Measurements from ENCODE around the gene SLC6A11. TPM values are rescaled to one million over a fixed set of nuclear protein-coding genes. Genes with fewer than 3 reads are reported as not detected.

Gene SLC6A11
- total and polyA plus RNA-seq, 2 donors (not counting 3 experiments of a cell fraction or from before 2014, with no cell fraction given), result not detected

- no peak for DNase-seq (ENCODE audit: low read depth, low spot score)
- Histone ChIP-seq H3K4me1 (ENCODE audit: control insufficient read depth, extremely low read depth, insufficient read depth, low read length) (no peaks in the 10 kb centered on the region), H3K27me3 (ENCODE audit: control insufficient read depth in 2 of 2, insufficient read depth in 2 of 2, low read length in 2 of 2) (no peaks in the 10 kb centered on the region), H3K79me2 (ENCODE audit: control insufficient read depth, insufficient read depth, low read length) (no peaks in the 10 kb centered on the region), H2AFZ (ENCODE audit: low read depth, low read length) (no peak overlapping the region), H4K20me1 (replicated peaks; ENCODE audit: control insufficient read depth, extremely low read depth, insufficient read depth, low read length) (no peaks in the 10 kb centered on the region), H3K9ac (replicated peaks; ENCODE audit: extremely low read depth, insufficient read depth, low read length) (no peak overlapping the region), H3K36me3 (ENCODE audit: control insufficient read depth in 2 of 2, extremely low read depth in 1 of 2, insufficient read depth in 2 of 2, low read length in 2 of 2) (no peaks in the 10 kb centered on the region), H3K4me2 (ENCODE audit: insufficient read depth, low read length) (no peak overlapping the region), H3K9me3 (replicated peaks; ENCODE audit: control insufficient read depth, insufficient read depth, low read length) (no peaks in the 10 kb centered on the region), H3K4me3 (replicated peaks in 1 of 3; ENCODE audit: insufficient read depth in 1 of 3, low read depth in 1 of 3, low read length in 3 of 3) (no peak overlapping the region), H3K9me1 (replicated peaks; ENCODE audit: control insufficient read depth, extremely low read depth, insufficient read depth, low read length) (no peaks in the 10 kb centered on the region), H3K27ac (ENCODE audit: insufficient read depth, low read depth, low read length) (no peak overlapping the region)
- TF ChIP-seq CTCF (IDR thresholded peaks at IDR 0.05; ENCODE audit: extremely low read depth in 1 of 2, insufficient read depth in 1 of 2, low read depth in 1 of 2, low read length in 2 of 2) (no peak), JUN (IDR thresholded peaks at IDR 0.05; ENCODE audit: borderline replicate concordance, insufficient read depth, insufficient read length, low read depth) (no peak), MYC (IDR thresholded peaks at IDR 0.05; ENCODE audit: low read depth, low read length) (no peak)
- ChIA-PET CTCF (no interaction called here), POLR2A (no interaction called here)
- no peak for FAIRE-seq
- no TSS peak for BruUV-seq (replicated peaks)
- dilution Hi-C loops (cut with MboI; ENCODE audit: extremely low pct_ligation_motif_present, low sequenced_read_pairs) (no loop called here), intact Hi-C loops (cut with micrococcal nuclease) (no loop called here)
Observed at GRCh38 chr3:10907262-10907661, 91.2 kb downstream of the SLC6A11 start.

- no peak overlapping the region for H3K4me3 ChIP-seq (replicated peaks in 1 of 3; ENCODE audit: insufficient read depth in 1 of 3, low read depth in 1 of 3, low read length in 3 of 3)
- no peak overlapping the region for H3K9ac ChIP-seq (replicated peaks; ENCODE audit: extremely low read depth, insufficient read depth, low read length)
- H3K9me3 ChIP-seq (replicated peaks; ENCODE audit: control insufficient read depth, insufficient read depth, low read length), result no peaks in the 10 kb centered on the region
- H3K36me3 ChIP-seq (ENCODE audit: control insufficient read depth in 2 of 2, extremely low read depth in 1 of 2, insufficient read depth in 2 of 2, low read length in 2 of 2), result no peaks in the 10 kb centered on the region
- H3K27me3 ChIP-seq (ENCODE audit: control insufficient read depth in 2 of 2, insufficient read depth in 2 of 2, low read length in 2 of 2), result no peaks in the 10 kb centered on the region
- DNase-seq (ENCODE audit: low read depth, low spot score) (no peak), FAIRE-seq (no peak)
- CTCF ChIA-PET, result no interaction called here
- H3K27ac ChIP-seq (ENCODE audit: insufficient read depth, low read depth, low read length), result no peak overlapping the region
- H2AFZ ChIP-seq (ENCODE audit: low read depth, low read length), result no peak overlapping the region
- H3K4me1 ChIP-seq (ENCODE audit: control insufficient read depth, extremely low read depth, insufficient read depth, low read length), result no peaks in the 10 kb centered on the region
- TF ChIP-seq POLR2AphosphoS5 (IDR thresholded peaks at IDR 0.05; ENCODE audit: insufficient read depth, low read depth, low read length) (no peak), MAX (IDR thresholded peaks at IDR 0.05; ENCODE audit: insufficient read depth, insufficient read length) (no peak), EZH2 (IDR thresholded peaks at IDR 0.05; ENCODE audit: borderline replicate concordance, low read depth, low read length, severe bottlenecking) (no peak), GATA2 (IDR thresholded peaks at IDR 0.05; ENCODE audit: insufficient read depth, insufficient read length, low read depth, low read length) (no peak), FOS (IDR thresholded peaks at IDR 0.05; ENCODE audit: borderline replicate concordance, insufficient read depth, low read length) (no peak)
- intact Hi-C loops (cut with micrococcal nuclease), result no loop called here
- POLR2A ChIA-PET, result no interaction called here
- H3K9me1 ChIP-seq (replicated peaks; ENCODE audit: control insufficient read depth, extremely low read depth, insufficient read depth, low read length), result no peaks in the 10 kb centered on the region
- BruUV-seq (replicated peaks), result no TSS peak
- H3K4me2 ChIP-seq (ENCODE audit: insufficient read depth, low read length), result no peak overlapping the region
- H4K20me1 ChIP-seq (replicated peaks; ENCODE audit: control insufficient read depth, extremely low read depth, insufficient read depth, low read length), result no peaks in the 10 kb centered on the region
- H3K79me2 ChIP-seq (ENCODE audit: control insufficient read depth, insufficient read depth, low read length), result no peaks in the 10 kb centered on the region
- dilution Hi-C loops (cut with MboI; ENCODE audit: extremely low pct_ligation_motif_present, low sequenced_read_pairs), result no loop called here
Observed at GRCh38 chr3:10910367-10910766, 94.3 kb downstream of the SLC6A11 start.
